ENCODE results near the gene RAPGEF2. TPM values are rescaled to one million over a fixed set of nuclear protein-coding genes. Genes with fewer than 3 reads are reported as not detected.
A peak's percentile ranks its signal among the peaks of the same experiment; 100 is the strongest.
"Not testable (repeated sequence)": the region's sequence is repeated elsewhere in the genome, so short reads cannot be mapped to it uniquely, and the experiment has no call there.

RAPGEF2 gene
- total and polyA plus RNA-seq, 8 donors: 3.3 to 78.1 (median 37.2) TPM

DNA sequence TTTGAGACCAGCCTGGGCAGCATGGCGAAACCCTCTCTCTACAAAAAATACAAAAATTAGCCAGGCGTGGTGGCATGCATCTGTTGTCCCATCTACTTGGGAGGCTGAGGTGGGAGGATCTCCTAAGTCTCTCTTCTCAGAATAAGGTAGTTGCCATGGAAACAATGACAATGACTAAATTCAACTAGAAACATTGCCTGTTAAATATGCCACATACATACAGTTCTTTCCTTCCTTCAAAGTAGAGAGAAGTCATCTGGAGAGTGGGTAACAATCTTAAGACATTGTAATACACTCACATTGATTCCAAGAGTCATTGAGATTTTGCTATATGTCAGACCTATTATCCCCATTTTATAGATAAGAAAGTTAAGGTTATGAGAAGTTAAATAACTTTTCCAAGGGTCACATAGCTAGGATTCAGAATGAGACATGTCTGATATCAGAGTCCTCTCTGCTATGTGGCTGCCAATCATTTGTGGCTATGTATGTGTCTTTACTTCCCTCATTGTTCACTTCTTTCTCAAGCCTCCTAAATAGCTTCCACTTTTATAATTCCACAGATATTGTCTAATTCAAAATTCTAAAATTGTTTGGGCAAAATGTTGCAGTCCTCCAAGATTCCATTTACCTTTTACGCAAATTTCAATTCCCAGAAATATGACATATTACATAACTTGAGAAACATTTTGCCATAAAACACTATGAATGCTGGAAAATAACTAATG, 37.2 kb upstream of the RAPGEF2 start:
- WGBS, 5 donors: 90 to 99% (median 94%) methylated on average over 3 of the region's 3 CpGs
- DNase-seq: no peak
- Histone ChIP-seq H3K36me3 (no peaks in the 10 kb centered on the region), H3K4me3 (no peak overlapping the region), H3K4me1 (no peaks in the 10 kb centered on the region), H3K27ac (no peak overlapping the region), H3K27me3 (no peaks in the 10 kb centered on the region), H3K9me3 (no peaks in the 10 kb centered on the region)
- TF ChIP-seq EP300 (IDR thresholded peaks at IDR 0.05): no peak
- TF ChIP-seq CTCF (IDR thresholded peaks at IDR 0.05): no peak
- TF ChIP-seq POLR2A (IDR thresholded peaks at IDR 0.05): no peak
- TF ChIP-seq POLR2AphosphoS5 (IDR thresholded peaks at IDR 0.05): no peak
- intact Hi-C loops (cut with DNase I; ENCODE audit: low total_unique reads): no loop called here

DNA sequence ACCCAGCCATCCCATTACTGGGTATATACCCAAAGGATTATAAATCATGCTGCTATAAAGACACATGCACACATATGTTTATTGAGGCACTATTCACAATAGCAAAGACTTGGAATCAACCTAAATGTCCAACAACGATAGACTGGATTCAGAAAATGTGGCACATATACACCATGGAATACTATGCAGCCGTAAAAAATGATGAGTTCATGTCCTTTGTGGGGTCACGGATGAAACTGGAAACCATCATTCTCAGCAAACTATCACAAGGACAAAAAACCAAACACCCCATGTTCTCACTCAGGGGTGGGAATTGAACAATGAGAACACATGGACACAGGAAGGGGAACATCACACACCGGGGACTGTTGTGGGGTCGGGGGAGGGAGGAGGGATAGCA, 34.7 kb upstream of the RAPGEF2 start:
- H3K36me3 ChIP-seq; DNase-seq; H3K27ac ChIP-seq; H3K9me3 ChIP-seq; intact Hi-C loops (cut with DNase I; ENCODE audit: low total_unique reads); H3K4me3 ChIP-seq; H3K4me1 ChIP-seq; H3K27me3 ChIP-seq: not testable (repeated sequence)
- WGBS, 5 donors: 90 to 99% (median 95%) methylated on average over 5 of the region's 5 CpGs

- 59 to 75% (median 70%) methylated on average over 3 of the region's 3 CpGs for WGBS, 5 donors
- no peaks in the 10 kb centered on the region for H3K9me3 ChIP-seq
- no peak overlapping the region for H3K27ac ChIP-seq
- H3K4me1 ChIP-seq: peaks cover 0 to 8% (median 0%) of the 10 kb centered on the region in 4 donors
- no peak overlapping the region for H3K4me3 ChIP-seq
- no peaks in the 10 kb centered on the region for H3K36me3 ChIP-seq
- no peaks in the 10 kb centered on the region for H3K27me3 ChIP-seq
- intact Hi-C loops (cut with DNase I; ENCODE audit: low total_unique reads): no loop called here
- TF ChIP-seq POLR2AphosphoS5 (IDR thresholded peaks at IDR 0.05) (no peak), EP300 (IDR thresholded peaks at IDR 0.05) (no peak), POLR2A (IDR thresholded peaks at IDR 0.05) (no peak), CTCF (IDR thresholded peaks at IDR 0.05) (no peak)
- DNase-seq: no peak
Observed at GRCh38 chr4:159069922-159070321, 33.0 kb upstream of the RAPGEF2 start.

DNA sequence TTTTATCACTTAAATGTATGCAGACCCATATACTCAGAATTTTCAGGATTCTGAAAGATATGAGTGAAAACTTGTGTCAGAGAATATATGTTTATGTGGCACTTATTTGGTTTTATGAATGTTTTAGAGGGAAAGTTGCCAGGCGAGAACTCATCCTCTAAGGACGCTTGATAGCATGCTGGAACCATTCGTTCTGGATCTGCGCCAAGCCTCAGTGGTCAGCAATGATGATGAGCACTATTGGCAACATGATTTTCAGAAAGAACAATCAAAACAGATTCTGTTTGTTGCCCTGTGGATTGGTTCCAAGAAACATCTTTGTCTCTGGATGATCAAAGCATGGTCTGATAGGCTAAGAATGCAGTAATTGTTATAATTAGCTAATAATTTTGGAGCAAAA, 32.1 kb upstream of the RAPGEF2 start:
- H3K4me1 ChIP-seq: peaks cover 0 to 8% (median 0%) of the 10 kb centered on the region in 4 donors
- intact Hi-C loops (cut with DNase I; ENCODE audit: low total_unique reads): no loop called here
- H3K27ac ChIP-seq: peak overlapping the region in 1 of 5 donors; percentile 74
- no peak overlapping the region for H3K4me3 ChIP-seq
- no peaks in the 10 kb centered on the region for H3K36me3 ChIP-seq
- no peak for TF ChIP-seq CTCF (IDR thresholded peaks at IDR 0.05)
- TF ChIP-seq EP300 (IDR thresholded peaks at IDR 0.05): no peak
- TF ChIP-seq POLR2AphosphoS5 (IDR thresholded peaks at IDR 0.05): no peak
- TF ChIP-seq POLR2A (IDR thresholded peaks at IDR 0.05): no peak
- H3K27me3 ChIP-seq: no peaks in the 10 kb centered on the region
- H3K9me3 ChIP-seq: no peaks in the 10 kb centered on the region
- WGBS, 5 donors: 80 to 92% (median 84%) methylated on average over 4 of the region's 4 CpGs
- no peak for DNase-seq

Measured in stomach (tissue), 9 donors.